HepG2 (cell line): ENCODE results near the gene TUBG1. TPM values are rescaled to one million over a fixed set of nuclear protein-coding genes. Genes with fewer than 3 reads are reported as not detected.
A peak's percentile ranks its signal among the peaks of the same experiment; 100 is the strongest.

Source experiments
- DPF2 ChIP-seq: sonication (generic); formaldehyde crosslinking; IDR thresholded peaks from 2 replicates; pipeline ENCODE4 v1.4.0; 2020; ENCODE audit warnings: mild to moderate bottlenecking, low read depth, missing genetic modification reagents, borderline replicate concordance
- MIER2 ChIP-seq: IDR thresholded peaks from 2 replicates; pipeline ENCODE4 v1.6.1; 2016; ENCODE audit warnings: missing biosample characterization, missing genetic modification reagents
- MIXL1 ChIP-seq: IDR thresholded peaks from 2 replicates; pipeline ENCODE4 v1.6.1; 2016
- NCOA5 ChIP-seq: sonication (generic); formaldehyde crosslinking; IDR thresholded peaks from 2 replicates; pipeline ENCODE4 v1.4.0; 2020; ENCODE audit warnings: missing genetic modification reagents
- RBM22 ChIP-seq: fragments of 200-400 bp; formaldehyde crosslinking; optimal IDR thresholded peaks from 2 replicates; pipeline ENCODE3; 2017; ENCODE audit warnings: mild to moderate bottlenecking, low read length, moderate library complexity
- SMYD3 ChIP-seq: sonication (generic); formaldehyde crosslinking; IDR thresholded peaks from 2 replicates; pipeline ENCODE4 v1.8.1; 2023; ENCODE audit warnings: mild to moderate bottlenecking, missing genetic modification reagents
- SP140L ChIP-seq: sonication (generic); formaldehyde crosslinking; IDR thresholded peaks from 2 replicates; pipeline ENCODE4 v1.4.0; 2020; ENCODE audit warnings: missing genetic modification reagents, borderline replicate concordance
- TFDP1 ChIP-seq: IDR thresholded peaks from 2 replicates; pipeline ENCODE4 v1.6.1; 2016; ENCODE audit warnings: missing compliant biosample characterization, missing genetic modification reagents, borderline replicate concordance
- ZBTB34 ChIP-seq: sonication (generic); formaldehyde crosslinking; IDR thresholded peaks from 2 replicates; pipeline ENCODE4 v1.8.0; 2022; ENCODE audit warnings: mild to moderate bottlenecking, missing genetic modification reagents
- ZBTB43 ChIP-seq: sonication (generic); formaldehyde crosslinking; conservative IDR thresholded peaks from 2 replicates; pipeline ENCODE4 v1.4.0; 2020; ENCODE audit warnings: missing genetic modification reagents
- ZNF256 ChIP-seq: sonication (generic); formaldehyde crosslinking; conservative IDR thresholded peaks from 2 replicates; pipeline ENCODE4 v1.4.0; 2020; ENCODE audit warnings: missing genetic modification reagents
- ZSCAN20 ChIP-seq: sonication (generic); formaldehyde crosslinking; IDR thresholded peaks from 2 replicates; pipeline ENCODE4 v1.4.0; 2020; ENCODE audit warnings: missing genetic modification reagents, mild to moderate bottlenecking, borderline replicate concordance
- polyA plus RNA-seq, 8 experiments: library from polyadenylated mRNA; depleted of rRNA in 3 of 8; stranded (reverse) in 7 of 8; unstranded in 1 of 8; fragments of >200 nt; fragmentation: Illumina TruSeq in 4 of 8; extraction: Trizol in 4 of 8; gene quantifications; 2 replicates each; pipeline versions ENCODE4 v1.2.1 to v1.2.3, GENCODE V29; 2011 to 2016; ENCODE audit warnings: low read depth in 4 of 8, missing spikeins in 1 of 8, mixed read lengths in 1 of 8; ENCODE audit not compliant: insufficient read depth in 1 of 8
- total RNA-seq, 5 experiments: library from RNA; depleted of rRNA; stranded (reverse); fragments of >200 nt; fragmentation: Illumina TruSeq; extraction: Trizol; gene quantifications; 2 replicates each; pipeline ENCODE4 v1.2.3, GENCODE V29; 2016; ENCODE audit warnings: low read depth in 1 of 5
- TF ChIP-seq, protein P1 (sequence below): sonication (generic); formaldehyde crosslinking; IDR thresholded peaks from 2 replicates; pipeline ENCODE4 v1.8.0; 2022; ENCODE audit warnings: low read depth, missing genetic modification reagents
- TF ChIP-seq, protein P2 (sequence below): sonication (generic); formaldehyde crosslinking; IDR thresholded peaks from 2 replicates; pipeline ENCODE4 v1.5.0; 2020; ENCODE audit warnings: missing genetic modification reagents
- TF ChIP-seq, protein P3 (sequence below): sonication (generic); formaldehyde crosslinking; IDR thresholded peaks from 2 replicates; pipeline ENCODE4 v1.9.0; 2022; ENCODE audit warnings: missing genetic modification reagents, mild to moderate bottlenecking, borderline replicate concordance
- TF ChIP-seq, protein P4 (sequence below): sonication (generic); formaldehyde crosslinking; IDR thresholded peaks from 2 replicates; pipeline ENCODE4 v1.4.0; 2020; ENCODE audit warnings: missing genetic modification reagents

Gene TUBG1
- total and polyA plus RNA-seq, 2 of the 13 experiments (the other 11 are each of a cell fraction or from before 2014, with no cell fraction given) = 74.1 to 137 TPM

DNA sequence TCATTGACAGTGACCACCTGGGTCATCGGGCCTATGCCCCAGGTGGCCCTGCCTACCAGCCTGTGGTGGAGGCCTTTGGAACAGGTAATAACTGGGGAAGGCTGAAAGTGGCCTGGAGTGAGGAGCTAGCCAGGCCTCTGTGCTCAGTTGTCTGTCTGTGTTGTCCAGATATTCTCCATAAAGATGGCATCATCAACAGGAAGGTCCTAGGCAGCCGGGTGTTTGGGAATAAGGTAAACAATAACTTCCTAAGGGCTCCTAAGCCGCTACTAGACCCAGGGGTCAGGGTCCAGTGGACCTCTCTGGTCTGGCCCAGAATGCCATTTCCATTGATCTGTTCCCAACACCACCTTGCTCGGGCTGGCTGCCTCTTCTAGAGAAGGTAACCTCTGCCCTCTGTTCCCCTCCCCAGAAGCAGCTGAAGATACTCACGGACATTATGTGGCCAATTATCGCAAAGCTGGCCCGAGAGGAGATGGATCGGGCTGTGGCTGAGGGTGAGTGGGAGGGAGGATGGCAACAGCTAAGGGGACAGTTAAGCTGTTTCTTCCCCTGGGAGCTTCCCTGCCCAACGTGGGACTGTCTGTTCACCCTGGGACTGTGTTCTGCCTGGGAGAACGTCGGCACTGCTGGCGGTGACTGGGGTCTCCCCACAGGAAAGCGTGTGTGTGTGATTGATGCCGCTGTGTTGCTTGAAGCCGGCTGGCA lies 44.5 kb upstream of the TUBG1 start (continued):
- TF ChIP-seq, protein P1, sequence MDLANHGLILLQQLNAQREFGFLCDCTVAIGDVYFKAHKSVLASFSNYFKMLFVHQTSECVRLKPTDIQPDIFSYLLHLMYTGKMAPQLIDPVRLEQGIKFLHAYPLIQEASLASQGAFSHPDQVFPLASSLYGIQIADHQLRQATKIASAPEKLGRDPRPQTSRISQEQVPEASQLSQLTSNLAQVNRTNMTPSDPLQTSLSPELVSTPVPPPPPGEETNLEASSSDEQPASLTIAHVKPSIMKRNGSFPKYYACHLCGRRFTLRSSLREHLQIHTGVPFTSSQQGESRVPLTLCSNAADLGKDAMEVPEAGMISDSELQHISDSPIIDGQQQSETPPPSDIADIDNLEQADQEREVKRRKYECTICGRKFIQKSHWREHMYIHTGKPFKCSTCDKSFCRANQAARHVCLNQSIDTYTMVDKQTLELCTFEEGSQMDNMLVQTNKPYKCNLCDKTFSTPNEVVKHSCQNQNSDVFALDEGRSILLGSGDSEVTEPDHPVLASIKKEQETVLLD = no peak
- TF ChIP-seq, protein P2, sequence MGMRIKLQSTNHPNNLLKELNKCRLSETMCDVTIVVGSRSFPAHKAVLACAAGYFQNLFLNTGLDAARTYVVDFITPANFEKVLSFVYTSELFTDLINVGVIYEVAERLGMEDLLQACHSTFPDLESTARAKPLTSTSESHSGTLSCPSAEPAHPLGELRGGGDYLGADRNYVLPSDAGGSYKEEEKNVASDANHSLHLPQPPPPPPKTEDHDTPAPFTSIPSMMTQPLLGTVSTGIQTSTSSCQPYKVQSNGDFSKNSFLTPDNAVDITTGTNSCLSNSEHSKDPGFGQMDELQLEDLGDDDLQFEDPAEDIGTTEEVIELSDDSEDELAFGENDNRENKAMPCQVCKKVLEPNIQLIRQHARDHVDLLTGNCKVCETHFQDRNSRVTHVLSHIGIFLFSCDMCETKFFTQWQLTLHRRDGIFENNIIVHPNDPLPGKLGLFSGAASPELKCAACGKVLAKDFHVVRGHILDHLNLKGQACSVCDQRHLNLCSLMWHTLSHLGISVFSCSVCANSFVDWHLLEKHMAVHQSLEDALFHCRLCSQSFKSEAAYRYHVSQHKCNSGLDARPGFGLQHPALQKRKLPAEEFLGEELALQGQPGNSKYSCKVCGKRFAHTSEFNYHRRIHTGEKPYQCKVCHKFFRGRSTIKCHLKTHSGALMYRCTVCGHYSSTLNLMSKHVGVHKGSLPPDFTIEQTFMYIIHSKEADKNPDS = no peak
- TF ChIP-seq DPF2 (CRISPR knock-in tag) (no peak; the same call in 1 of the 2 replicates), SP140L (CRISPR knock-in tag) (no peak; the same call in 1 of the 2 replicates), MIER2 (peak; percentile 39; the same call in 1 of the 2 replicates), TFDP1 (CRISPR knock-in tag) (no peak), ZNF256 (CRISPR knock-in tag) (no peak), ZBTB43 (CRISPR knock-in tag) (no peak), ZSCAN20 (CRISPR knock-in tag) (no peak), NCOA5 (CRISPR knock-in tag) (no peak), SMYD3 (CRISPR knock-in tag) (no peak), MIXL1 (peak; percentile 86; the same call in 1 of the 2 replicates), ZBTB34 (CRISPR knock-in tag) (no peak), RBM22 (no peak)
- TF ChIP-seq, protein P3, sequence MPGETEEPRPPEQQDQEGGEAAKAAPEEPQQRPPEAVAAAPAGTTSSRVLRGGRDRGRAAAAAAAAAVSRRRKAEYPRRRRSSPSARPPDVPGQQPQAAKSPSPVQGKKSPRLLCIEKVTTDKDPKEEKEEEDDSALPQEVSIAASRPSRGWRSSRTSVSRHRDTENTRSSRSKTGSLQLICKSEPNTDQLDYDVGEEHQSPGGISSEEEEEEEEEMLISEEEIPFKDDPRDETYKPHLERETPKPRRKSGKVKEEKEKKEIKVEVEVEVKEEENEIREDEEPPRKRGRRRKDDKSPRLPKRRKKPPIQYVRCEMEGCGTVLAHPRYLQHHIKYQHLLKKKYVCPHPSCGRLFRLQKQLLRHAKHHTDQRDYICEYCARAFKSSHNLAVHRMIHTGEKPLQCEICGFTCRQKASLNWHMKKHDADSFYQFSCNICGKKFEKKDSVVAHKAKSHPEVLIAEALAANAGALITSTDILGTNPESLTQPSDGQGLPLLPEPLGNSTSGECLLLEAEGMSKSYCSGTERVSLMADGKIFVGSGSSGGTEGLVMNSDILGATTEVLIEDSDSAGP (CRISPR knock-in tag) = no peak
- TF ChIP-seq, protein P4, sequence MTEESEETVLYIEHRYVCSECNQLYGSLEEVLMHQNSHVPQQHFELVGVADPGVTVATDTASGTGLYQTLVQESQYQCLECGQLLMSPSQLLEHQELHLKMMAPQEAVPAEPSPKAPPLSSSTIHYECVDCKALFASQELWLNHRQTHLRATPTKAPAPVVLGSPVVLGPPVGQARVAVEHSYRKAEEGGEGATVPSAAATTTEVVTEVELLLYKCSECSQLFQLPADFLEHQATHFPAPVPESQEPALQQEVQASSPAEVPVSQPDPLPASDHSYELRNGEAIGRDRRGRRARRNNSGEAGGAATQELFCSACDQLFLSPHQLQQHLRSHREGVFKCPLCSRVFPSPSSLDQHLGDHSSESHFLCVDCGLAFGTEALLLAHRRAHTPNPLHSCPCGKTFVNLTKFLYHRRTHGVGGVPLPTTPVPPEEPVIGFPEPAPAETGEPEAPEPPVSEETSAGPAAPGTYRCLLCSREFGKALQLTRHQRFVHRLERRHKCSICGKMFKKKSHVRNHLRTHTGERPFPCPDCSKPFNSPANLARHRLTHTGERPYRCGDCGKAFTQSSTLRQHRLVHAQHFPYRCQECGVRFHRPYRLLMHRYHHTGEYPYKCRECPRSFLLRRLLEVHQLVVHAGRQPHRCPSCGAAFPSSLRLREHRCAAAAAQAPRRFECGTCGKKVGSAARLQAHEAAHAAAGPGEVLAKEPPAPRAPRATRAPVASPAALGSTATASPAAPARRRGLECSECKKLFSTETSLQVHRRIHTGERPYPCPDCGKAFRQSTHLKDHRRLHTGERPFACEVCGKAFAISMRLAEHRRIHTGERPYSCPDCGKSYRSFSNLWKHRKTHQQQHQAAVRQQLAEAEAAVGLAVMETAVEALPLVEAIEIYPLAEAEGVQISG (CRISPR knock-in tag) = peak; percentile 75; the same call in 1 of the 2 replicates
